Neuronal stem cell (in vitro differentiated cells): ENCODE data around the gene KDM4B.

ENCODE experiments used
- DNase-seq: peaks from one replicate; pipeline ENCODE4 v3.0.0-alpha.2; 2013; ENCODE audit warnings: low spot score
- H2AFZ ChIP-seq: one replicate; pipeline ENCODE4 v1.6.1; 2013; ENCODE audit warnings: mild to moderate bottlenecking, low read length, inconsistent platforms
- H2AK5ac ChIP-seq: 2 replicates; pipeline ENCODE4 v1.6.1; 2013; ENCODE audit warnings: low read depth, mild to moderate bottlenecking, inconsistent platforms, low read length, moderate library complexity, mixed read lengths
- H2BK120ac ChIP-seq: 2 replicates; pipeline ENCODE4 v1.6.1; 2013; ENCODE audit warnings: low read depth, mild to moderate bottlenecking, inconsistent platforms, low read length, moderate library complexity, mixed read lengths
- H2BK12ac ChIP-seq: one replicate; pipeline ENCODE4 v1.6.1; 2013; ENCODE audit warnings: low read length, inconsistent platforms
- H2BK15ac ChIP-seq: 2 replicates; pipeline ENCODE4 v1.6.1; 2013; ENCODE audit warnings: mild to moderate bottlenecking, low read length, inconsistent platforms, mixed read lengths
- H2BK5ac ChIP-seq: one replicate; pipeline ENCODE4 v1.6.1; 2013; ENCODE audit warnings: inconsistent platforms, mild to moderate bottlenecking, low read length, moderate library complexity
- H3K14ac ChIP-seq: one replicate; pipeline ENCODE4 v1.6.1; 2013; ENCODE audit warnings: low read length, inconsistent platforms
- H3K18ac ChIP-seq: 2 replicates; pipeline ENCODE4 v1.6.1; 2013; ENCODE audit warnings: low read length, inconsistent platforms
- H3K23ac ChIP-seq: 2 replicates; pipeline ENCODE4 v1.6.1; 2013; ENCODE audit warnings: low read depth, mild to moderate bottlenecking, mixed read lengths, low read length, inconsistent platforms; ENCODE audit not compliant: poor library complexity
- H3K27ac ChIP-seq: replicated peaks from 3 replicates; pipeline ENCODE4 v1.5.1; 2013; ENCODE audit warnings: low read length, inconsistent platforms
- H3K27me3 ChIP-seq, 3 experiments: 2 replicates each; pipeline ENCODE4 v1.6.1; 2013; ENCODE audit warnings: low read length in 3 of 3, mild to moderate bottlenecking in 2 of 3, inconsistent platforms in 1 of 3, low read depth in 1 of 3, mixed read lengths in 1 of 3, moderate library complexity in 1 of 3; ENCODE audit not compliant: control insufficient read depth in 3 of 3, insufficient read depth in 3 of 3
- H3K36me3 ChIP-seq, 2 donors: replicated peaks in 1 of 2; 2 replicates each; pipeline ENCODE4 v1.6.1; 2013; ENCODE audit warnings: low read length in 2 of 2; ENCODE audit not compliant: control insufficient read depth in 2 of 2, insufficient read depth in 2 of 2
- H3K4ac ChIP-seq: 2 replicates; pipeline ENCODE4 v1.6.1; 2013; ENCODE audit warnings: inconsistent platforms, mild to moderate bottlenecking, low read length, moderate library complexity
- H3K4me1 ChIP-seq, 2 donors: 1 replicate in 1 of 2; 2 replicates in 1 of 2; pipeline ENCODE4 v1.6.1; 2013; ENCODE audit warnings: low read length in 2 of 2, low read depth in 1 of 2; ENCODE audit not compliant: control insufficient read depth in 2 of 2, insufficient read depth in 1 of 2
- H3K4me2 ChIP-seq: one replicate; pipeline ENCODE4 v1.6.1; 2013; ENCODE audit warnings: mild to moderate bottlenecking, low read length, inconsistent platforms; ENCODE audit not compliant: insufficient read depth, poor library complexity, severe bottlenecking
- H3K4me3 ChIP-seq, 2 donors: 2 replicates each; pipeline ENCODE4 v1.5.1; 2013; ENCODE audit warnings: low read length in 2 of 2, mild to moderate bottlenecking in 2 of 2, inconsistent platforms in 1 of 2, moderate library complexity in 1 of 2
- H3K79me1 ChIP-seq: one replicate; pipeline ENCODE4 v1.6.1; 2013; ENCODE audit warnings: low read depth, mild to moderate bottlenecking, inconsistent platforms, low read length, moderate library complexity
- H3K9ac ChIP-seq: one replicate; pipeline ENCODE4 v1.6.1; 2013; ENCODE audit warnings: mild to moderate bottlenecking, low read depth, low read length, inconsistent platforms; ENCODE audit not compliant: poor library complexity
- H3K9me3 ChIP-seq, 2 donors: replicated peaks in 1 of 2; 2 replicates each; pipeline versions ENCODE3 to v1.6.1; 2013; ENCODE audit warnings: low read length in 2 of 2, mild to moderate bottlenecking in 2 of 2, inconsistent platforms in 1 of 2, low read depth in 1 of 2, mixed read lengths in 1 of 2, moderate library complexity in 1 of 2; ENCODE audit not compliant: control insufficient read depth in 2 of 2, insufficient read depth in 1 of 2
- H4K8ac ChIP-seq: one replicate; pipeline ENCODE4 v1.6.1; 2013; ENCODE audit warnings: low read depth, mild to moderate bottlenecking, inconsistent platforms, low read length, moderate library complexity
- H4K91ac ChIP-seq: one replicate; pipeline ENCODE4 v1.6.1; 2013; ENCODE audit warnings: low read length, low read depth, mild to moderate bottlenecking, inconsistent platforms; ENCODE audit not compliant: poor library complexity
- WGBS, 2 donors: extraction: QIAGEN DNeasy Blood & Tissue Kit; methylation state at CpG; one replicate each; pipeline ENCODE4 v1.1.7; 2013; ENCODE audit warnings: missing lambda C conversion rate in 2 of 2, mixed read lengths in 1 of 2; ENCODE audit not compliant: insufficient read length in 2 of 2, insufficient replicate concordance in 1 of 2; ENCODE audit errors: extremely low coverage in 2 of 2; 5-methylcytosine and 5-hydroxymethylcytosine counted together

KDM4B gene

GRCh38 chr19:5093948-5094718 lies 125.2 kb downstream of the KDM4B start:
- Histone ChIP-seq H3K4me3 (no peak overlapping the region), H3K18ac (peak overlapping the region; percentile 96), H3K9ac (peak overlapping the region; percentile 65), H3K14ac (peak overlapping the region; percentile 90), H4K8ac (no peak overlapping the region), H2BK12ac (no peak overlapping the region), H2BK15ac (peak overlapping the region; percentile 99), H3K23ac (peak overlapping the region; percentile 62), H4K91ac (no peak overlapping the region), H3K79me1 (peaks cover 5% of the 10 kb centered on the region), H3K4me1 (peaks cover 31% of the 10 kb centered on the region in 2 donors), H2BK120ac (peak overlapping the region; percentile 21), H3K27ac (no peak overlapping the region), H3K4ac (peak overlapping the region; percentile 4), H3K4me2 (no peak overlapping the region), H2AK5ac (peak overlapping the region; percentile 95), H3K36me3 (peaks cover 2 to 28% of the 10 kb centered on the region in 2 donors), H3K9me3 (peaks cover 7 to 18% of the 10 kb centered on the region in 2 donors), H3K27me3 (no peaks in the 10 kb centered on the region), H2AFZ (no peak overlapping the region), H2BK5ac (peak overlapping the region; percentile 16)
- WGBS, 2 donors: no CpG with 5 or more reads among the region's 26 CpGs
- no peak for DNase-seq

- Histone ChIP-seq H2BK15ac (no peak overlapping the region), H3K27ac (no peak overlapping the region), H3K79me1 (peaks cover 5% of the 10 kb centered on the region), H3K23ac (peak overlapping the region; percentile 62), H3K4ac (no peak overlapping the region), H3K4me1 (peaks cover 30 to 31% of the 10 kb centered on the region in 2 donors), H2AK5ac (peak overlapping the region; percentile 95), H3K27me3 (no peaks in the 10 kb centered on the region), H2BK12ac (no peak overlapping the region), H2BK5ac (no peak overlapping the region), H3K14ac (no peak overlapping the region), H3K4me3 (no peak overlapping the region), H3K9me3 (peaks cover 16 to 27% of the 10 kb centered on the region in 2 donors), H3K36me3 (peaks cover 0 to 30% of the 10 kb centered on the region in 2 donors), H3K18ac (peak overlapping the region; percentile 77), H3K4me2 (no peak overlapping the region), H4K91ac (no peak overlapping the region), H2AFZ (no peak overlapping the region), H4K8ac (no peak overlapping the region), H3K9ac (peak overlapping the region; percentile 30), H2BK120ac (no peak overlapping the region)
- WGBS, 2 donors: no CpG with 5 or more reads among the region's 31 CpGs
- no peak for DNase-seq
Measured at GRCh38 chr19:5094768-5095567, 126.1 kb downstream of the KDM4B start.

- Histone ChIP-seq H3K9me3 (peaks cover 16 to 32% of the 10 kb centered on the region in 2 donors), H2BK120ac (no peak overlapping the region), H2BK12ac (no peak overlapping the region), H3K4me2 (no peak overlapping the region), H3K18ac (peak overlapping the region; percentile 31), H3K4me3 (no peak overlapping the region), H2AFZ (no peak overlapping the region), H3K36me3 (peaks cover 0 to 34% of the 10 kb centered on the region in 2 donors), H3K4ac (no peak overlapping the region), H4K8ac (no peak overlapping the region), H3K79me1 (peaks cover 3% of the 10 kb centered on the region), H4K91ac (no peak overlapping the region), H2BK15ac (no peak overlapping the region), H3K27me3 (no peaks in the 10 kb centered on the region), H3K9ac (peak overlapping the region; percentile 31), H2BK5ac (peak overlapping the region; percentile 67), H3K4me1 (peaks cover 28 to 31% of the 10 kb centered on the region in 2 donors), H3K27ac (no peak overlapping the region), H2AK5ac (no peak overlapping the region), H3K23ac (peak overlapping the region; percentile 17), H3K14ac (no peak overlapping the region)
- DNase-seq: no peak
- WGBS, 2 donors: no CpG with 5 or more reads among the region's 7 CpGs
Measured at GRCh38 chr19:5095568-5095850, 126.6 kb downstream of the KDM4B start.

GRCh38 chr19:5096536-5096935 lies 127.6 kb downstream of the KDM4B start:
- no peak overlapping the region for H4K91ac ChIP-seq
- H3K14ac ChIP-seq: no peak overlapping the region
- H3K27me3 ChIP-seq: no peaks in the 10 kb centered on the region
- peak overlapping the region; percentile 13 for H3K23ac ChIP-seq
- no peak overlapping the region for H2BK120ac ChIP-seq
- no peak overlapping the region for H2BK12ac ChIP-seq
- H2BK5ac ChIP-seq: no peak overlapping the region
- H3K4ac ChIP-seq: no peak overlapping the region
- peaks cover 3% of the 10 kb centered on the region for H3K79me1 ChIP-seq
- no peak overlapping the region for H3K4me2 ChIP-seq
- no peak overlapping the region for H3K4me3 ChIP-seq
- no peak overlapping the region for H3K18ac ChIP-seq
- H3K9me3 ChIP-seq: peaks cover 16 to 34% of the 10 kb centered on the region in 2 donors
- H4K8ac ChIP-seq: no peak overlapping the region
- H3K27ac ChIP-seq: no peak overlapping the region
- H2AK5ac ChIP-seq: no peak overlapping the region
- no peak for DNase-seq
- H3K36me3 ChIP-seq: peaks cover 0 to 34% of the 10 kb centered on the region in 2 donors
- no peak overlapping the region for H2BK15ac ChIP-seq
- H3K4me1 ChIP-seq: peaks cover 19 to 23% of the 10 kb centered on the region in 2 donors
- H2AFZ ChIP-seq: no peak overlapping the region
- no peak overlapping the region for H3K9ac ChIP-seq
- no CpG with 5 or more reads among the region's 37 CpGs for WGBS, 2 donors
